Type B pancreatic cell (in vitro differentiated cells): ENCODE data around the gene CTSC. TPM values are rescaled to one million over a fixed set of nuclear protein-coding genes. Genes with fewer than 3 reads are reported as not detected.

Source experiments
- DNase-seq: peaks from one replicate; pipeline ENCODE4 v3.0.0; 2021; ENCODE audit warnings: mixed read lengths; ENCODE audit not compliant: unreplicated experiment; ENCODE audit errors: extremely low spot score
- H3K27ac Mint-ChIP-seq: 2 replicates; pipeline ENCODE4 v1.8.0; 2021; ENCODE audit warnings: mild to moderate bottlenecking, mixed read lengths
- H3K27me3 Mint-ChIP-seq: 2 replicates; pipeline ENCODE4 v1.8.0; 2021; ENCODE audit warnings: mixed read lengths
- H3K36me3 Mint-ChIP-seq: 2 replicates; pipeline ENCODE4 v1.8.0; 2021; ENCODE audit warnings: mixed read lengths
- H3K4me1 Mint-ChIP-seq: one replicate; pipeline ENCODE4 v1.8.0; 2021; ENCODE audit warnings: mixed read lengths; ENCODE audit not compliant: unreplicated experiment
- H3K4me3 Mint-ChIP-seq: 2 replicates; pipeline ENCODE4 v1.8.0; 2021; ENCODE audit warnings: mild to moderate bottlenecking, mixed read lengths
- H3K9me3 Mint-ChIP-seq: 2 replicates; pipeline ENCODE4 v1.8.0; 2021; ENCODE audit warnings: mixed read lengths
- total RNA-seq: library from RNA; stranded (reverse); gene quantifications from 2 replicates; pipeline ENCODE4 v1.2.1, GENCODE V29; 2021; ENCODE audit warnings: low replicate concordance
- TF ChIP-seq, protein P1 (sequence below): fragments of 200-600 bp; sonication (generic); conservative IDR thresholded peaks from 2 replicates; pipeline ENCODE4 v1.5.0; 2021; ENCODE audit warnings: antibody characterized with exemption, mild to moderate bottlenecking

Gene CTSC
- total RNA-seq, 1 donor from 2014 or later = 155 TPM

DNA sequence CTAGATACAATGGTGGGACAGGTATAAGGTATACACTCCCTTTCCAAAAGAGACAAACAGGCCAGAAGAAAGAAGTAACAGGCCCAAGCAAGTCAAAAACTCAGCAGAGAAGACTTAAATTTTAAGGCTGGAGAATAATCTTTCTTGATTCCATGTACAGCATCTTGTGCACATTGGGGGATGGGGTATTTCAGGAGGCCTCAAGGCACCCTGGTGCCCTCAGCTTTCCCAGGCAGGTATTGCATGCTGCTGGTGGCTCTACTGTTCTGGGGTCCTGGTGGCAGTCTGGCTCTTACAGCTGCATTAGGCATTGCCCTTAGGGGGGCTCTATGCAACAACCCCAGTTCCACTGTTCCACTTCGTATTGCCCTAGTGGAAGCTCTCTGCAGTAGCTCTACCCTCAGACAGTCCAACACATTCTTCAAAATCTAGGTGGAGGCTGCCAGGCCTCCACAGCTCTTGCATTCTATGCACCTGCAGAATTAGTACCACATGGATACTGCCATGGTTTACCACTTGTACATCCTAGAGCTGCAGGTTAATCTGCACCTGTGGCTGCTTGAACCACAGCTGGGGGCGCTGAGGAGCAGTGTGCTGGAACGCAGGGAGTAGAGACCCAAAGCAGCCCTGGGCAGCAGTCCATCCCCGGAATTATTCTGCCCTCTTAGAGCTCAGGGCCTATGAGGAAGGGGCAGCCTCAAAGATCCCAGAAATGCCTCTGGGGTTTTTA, 4.2 kb upstream of the CTSC start:
- peaks cover 5% of the 10 kb centered on the region for H3K27me3 Mint-ChIP-seq

DNA sequence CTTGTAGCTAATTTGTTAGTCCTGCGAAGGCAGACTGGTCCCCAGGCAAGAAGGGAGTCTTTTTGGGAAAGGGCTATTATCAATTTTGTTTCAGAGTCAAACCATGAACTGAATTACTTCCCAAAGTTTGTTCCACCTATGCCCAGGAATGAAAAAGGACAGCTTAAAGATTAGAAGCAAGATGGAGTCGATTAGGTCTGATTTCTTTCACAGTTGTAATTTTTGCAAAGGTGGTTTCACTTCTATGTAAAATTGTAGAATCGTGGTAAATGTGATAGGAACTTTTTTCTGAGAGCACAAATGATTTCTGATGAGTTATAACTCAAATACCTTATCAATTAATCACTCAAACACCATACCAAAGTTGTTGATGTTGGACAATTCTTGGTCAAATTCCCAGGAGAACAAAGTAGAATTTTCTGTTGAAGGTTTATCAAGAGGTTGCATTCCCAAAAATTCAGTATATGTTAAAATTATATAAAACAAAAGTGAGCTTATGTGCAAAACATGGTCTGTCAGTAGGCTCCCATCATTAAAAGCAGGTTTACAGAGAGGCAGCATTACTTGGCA, 2.9 kb upstream of the CTSC start:
- Mint-ChIP-seq H3K4me1 (peaks cover 16% of the 10 kb centered on the region), H3K36me3 (peaks cover 2% of the 10 kb centered on the region), H3K4me3 (no peak overlapping the region), H3K9me3 (peaks cover 3% of the 10 kb centered on the region), H3K27ac (no peak overlapping the region), H3K27me3 (peaks cover 5% of the 10 kb centered on the region)
- TF ChIP-seq, protein P1, sequence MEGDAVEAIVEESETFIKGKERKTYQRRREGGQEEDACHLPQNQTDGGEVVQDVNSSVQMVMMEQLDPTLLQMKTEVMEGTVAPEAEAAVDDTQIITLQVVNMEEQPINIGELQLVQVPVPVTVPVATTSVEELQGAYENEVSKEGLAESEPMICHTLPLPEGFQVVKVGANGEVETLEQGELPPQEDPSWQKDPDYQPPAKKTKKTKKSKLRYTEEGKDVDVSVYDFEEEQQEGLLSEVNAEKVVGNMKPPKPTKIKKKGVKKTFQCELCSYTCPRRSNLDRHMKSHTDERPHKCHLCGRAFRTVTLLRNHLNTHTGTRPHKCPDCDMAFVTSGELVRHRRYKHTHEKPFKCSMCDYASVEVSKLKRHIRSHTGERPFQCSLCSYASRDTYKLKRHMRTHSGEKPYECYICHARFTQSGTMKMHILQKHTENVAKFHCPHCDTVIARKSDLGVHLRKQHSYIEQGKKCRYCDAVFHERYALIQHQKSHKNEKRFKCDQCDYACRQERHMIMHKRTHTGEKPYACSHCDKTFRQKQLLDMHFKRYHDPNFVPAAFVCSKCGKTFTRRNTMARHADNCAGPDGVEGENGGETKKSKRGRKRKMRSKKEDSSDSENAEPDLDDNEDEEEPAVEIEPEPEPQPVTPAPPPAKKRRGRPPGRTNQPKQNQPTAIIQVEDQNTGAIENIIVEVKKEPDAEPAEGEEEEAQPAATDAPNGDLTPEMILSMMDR = no peak
- no peak for DNase-seq

More for the DNA sequence above, 4.2 kb upstream of the CTSC start:
- TF ChIP-seq, protein P1 = peak; percentile 25
- no peaks in the 10 kb centered on the region for H3K36me3 Mint-ChIP-seq
- DNase-seq = no peak
- H3K27ac Mint-ChIP-seq = no peak overlapping the region
- peaks cover 3% of the 10 kb centered on the region for H3K9me3 Mint-ChIP-seq
- peaks cover 15% of the 10 kb centered on the region for H3K4me1 Mint-ChIP-seq
- H3K4me3 Mint-ChIP-seq = no peak overlapping the region

DNA sequence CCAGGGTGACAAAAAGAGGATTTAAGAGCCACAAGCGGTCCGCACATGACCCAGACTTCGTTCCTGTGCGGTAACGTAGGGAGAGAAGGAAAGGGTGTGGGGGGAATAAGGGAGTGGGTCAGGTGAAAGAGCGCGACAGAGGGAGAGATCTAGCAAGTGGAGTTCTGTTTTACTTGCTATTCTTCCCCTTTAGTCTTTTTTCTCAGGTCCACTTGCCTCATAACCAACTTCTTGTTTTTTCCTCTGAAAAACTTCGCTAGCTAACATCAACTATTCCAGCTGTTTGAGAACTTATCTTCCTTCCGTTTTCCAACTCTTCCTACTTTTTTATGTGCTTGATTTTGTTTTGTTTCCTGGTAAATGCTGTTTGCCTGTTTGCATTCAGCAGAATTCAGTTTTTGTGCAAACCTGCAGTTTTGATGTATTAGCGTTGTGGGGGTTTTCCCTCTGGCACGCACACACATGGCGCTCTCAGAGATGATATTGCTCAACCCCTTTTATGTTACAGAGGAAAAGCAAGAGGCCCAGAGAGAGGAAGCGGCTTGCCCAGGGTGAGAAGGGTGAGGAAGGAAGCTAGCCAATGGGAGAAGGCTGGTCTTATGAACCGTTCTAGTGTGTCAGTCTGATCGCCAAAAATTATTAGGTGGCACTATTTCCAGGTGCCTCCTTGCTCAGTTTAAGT, 592 bp upstream of the CTSC start:
- H3K27ac Mint-ChIP-seq = peak overlapping the region; percentile 68
- TF ChIP-seq, protein P1 = no peak
- no peak for DNase-seq
- H3K9me3 Mint-ChIP-seq = peaks cover 3% of the 10 kb centered on the region
- peaks cover 5% of the 10 kb centered on the region for H3K27me3 Mint-ChIP-seq
- H3K36me3 Mint-ChIP-seq = peaks cover 15% of the 10 kb centered on the region
- H3K4me3 Mint-ChIP-seq = peak overlapping the region; percentile 92
- peaks cover 20% of the 10 kb centered on the region for H3K4me1 Mint-ChIP-seq

DNA sequence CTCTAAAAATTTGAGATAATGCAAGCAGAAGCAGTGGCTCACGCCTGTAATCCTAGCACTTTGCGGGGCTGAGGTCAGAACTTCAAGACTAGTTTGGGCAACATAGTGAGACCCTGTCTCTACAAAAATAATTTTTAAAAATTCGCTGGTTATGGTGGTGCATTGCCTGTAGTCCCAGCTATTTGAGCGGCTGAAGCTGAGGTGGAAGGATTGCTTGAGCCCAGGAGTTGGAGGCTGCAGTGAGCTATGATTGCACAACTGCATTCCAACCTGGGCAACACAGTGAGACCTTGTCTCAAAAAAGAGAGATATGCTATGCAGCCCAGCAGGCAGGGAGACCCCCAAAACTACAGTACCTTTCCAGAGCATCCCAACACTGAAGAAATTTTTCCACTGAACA, 2.3 kb downstream of the CTSC start:
- peaks cover under 1% of the 10 kb centered on the region for H3K9me3 Mint-ChIP-seq
- no peak for DNase-seq
- H3K27me3 Mint-ChIP-seq = peaks cover 5% of the 10 kb centered on the region
- peaks cover 36% of the 10 kb centered on the region for H3K36me3 Mint-ChIP-seq
- peak overlapping the region; percentile 92 for H3K4me3 Mint-ChIP-seq
- H3K27ac Mint-ChIP-seq = peak overlapping the region; percentile 79
- peaks cover 25% of the 10 kb centered on the region for H3K4me1 Mint-ChIP-seq
- TF ChIP-seq, protein P1 = no peak

DNA sequence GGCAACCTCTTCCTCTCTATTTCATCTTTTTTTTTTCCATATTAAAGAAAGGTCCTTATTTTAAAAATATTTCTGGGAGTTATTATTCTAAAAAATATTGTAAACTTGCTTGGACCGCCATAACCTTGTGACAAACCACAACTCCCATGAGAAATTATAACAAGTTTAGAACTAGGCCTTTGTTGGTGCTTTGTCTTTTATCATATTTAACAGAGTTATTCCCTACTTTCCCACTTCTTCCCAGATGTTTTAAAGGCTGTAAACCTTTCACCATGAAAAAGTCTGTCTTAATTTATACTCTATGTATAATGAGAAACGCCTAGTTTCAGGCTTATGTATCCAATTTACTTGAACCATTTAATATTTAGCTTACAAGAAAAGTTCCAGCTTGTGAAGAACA, 3.7 kb downstream of the CTSC start:
- H3K4me1 Mint-ChIP-seq = peaks cover 18% of the 10 kb centered on the region
- DNase-seq = no peak
- no peaks in the 10 kb centered on the region for H3K9me3 Mint-ChIP-seq
- peaks cover 3% of the 10 kb centered on the region for H3K27me3 Mint-ChIP-seq
- peaks cover 44% of the 10 kb centered on the region for H3K36me3 Mint-ChIP-seq
- H3K4me3 Mint-ChIP-seq = peak overlapping the region; percentile 39
- TF ChIP-seq, protein P1 = no peak
- no peak overlapping the region for H3K27ac Mint-ChIP-seq
